Posterior vena cava (tissue), 2 donors: Measurements from ENCODE around the gene RAB5B. TPM values are rescaled to one million over a fixed set of nuclear protein-coding genes. Genes with fewer than 3 reads are reported as not detected.
"Not testable (repeated sequence)": the region's sequence is repeated elsewhere in the genome, so short reads cannot be mapped to it uniquely, and the experiment has no call there.

Source experiments
- DNase-seq: peaks from one replicate; pipeline ENCODE4 v3.0.0-alpha.2; 2020; ENCODE audit warnings: low spot score
- intact Hi-C, 2 donors: fragments of 100-400 bp; cut with DNase I; formaldehyde crosslinking; loops; one replicate each; pipeline versions ENCODE4 v1.14.1 to v1.14.2; 2022 to 2023
- total RNA-seq, 2 donors: library from RNA; stranded (reverse); fragmentation: NEBNext Ultra II Directional; extraction: Animal tissue kit (Norgen Biotek cat#: 25700); gene quantifications; one replicate each; pipeline ENCODE4 v1.2.1, GENCODE V29; 2021
- donor health status: DM: yes; HTN: yes; CAD: no.
- donor health status: DM: yes; HTN: yes; CAD: no.

Gene RAB5B
- total RNA-seq, 2 donors from 2014 or later, result 108 to 109 TPM

GRCh38 chr12:56001487-56002100 is 27.7 kb downstream of the RAB5B start:
- no peak for DNase-seq
- intact Hi-C loops, result no loop called here

GRCh38 chr12:56003376-56003775 is 29.5 kb downstream of the RAB5B start:
- intact Hi-C loops, DNase-seq: not testable (repeated sequence)

GRCh38 chr12:56004211-56004610 is 30.3 kb downstream of the RAB5B start:
- no peak for DNase-seq
- intact Hi-C loops, result no loop called here

- intact Hi-C loops, result no loop called here
- no peak for DNase-seq
These were observed 34.0 kb downstream of the RAB5B start for GRCh38 chr12:56007564-56008559.

GRCh38 chr12:56010111-56010570 is 36.3 kb downstream of the RAB5B start:
- intact Hi-C loops, result no loop called here
- DNase-seq, result no peak

GRCh38 chr12:56011509-56012090 is 37.7 kb downstream of the RAB5B start:
- DNase-seq, result no peak
- intact Hi-C loops, result no loop called here

- intact Hi-C loops, result no loop called here
- no peak for DNase-seq
These were observed 39.6 kb downstream of the RAB5B start for GRCh38 chr12:56013482-56013881.

- intact Hi-C loops, result no loop called here
- DNase-seq, result no peak
These were observed 40.3 kb downstream of the RAB5B start for GRCh38 chr12:56014205-56014604.

GRCh38 chr12:56017181-56017580 is 43.3 kb downstream of the RAB5B start:
- intact Hi-C loops, result no loop called here

GRCh38 chr12:56018356-56018755 is 44.5 kb downstream of the RAB5B start:
- no peak for DNase-seq
- intact Hi-C loops, result no loop called here

More at GRCh38 chr12:56017181-56017580, 43.3 kb downstream of the RAB5B start:
- DNase-seq, result no peak

GRCh38 chr12:56020423-56021184 is 46.7 kb downstream of the RAB5B start, which contains the start of gene IKZF4:
TSS of gene IKZF4 (plus strand) at chr12:56021043. CDS start at chr12:56021494, 451 bp downstream.
- intact Hi-C loops, result loop anchor here in 1 of 2 donors (10.0 kb wide), 1 partner anchor 266 kb away; no protein-coding TSS in a partner anchor
- DNase-seq, result no peak

GRCh38 chr12:56021889-56022497 is 48.1 kb downstream of the RAB5B start:
- DNase-seq, result no peak
- intact Hi-C loops, result loop anchor here in 1 of 2 donors (10.0 kb wide), 1 partner anchor 267 kb away; no protein-coding TSS in a partner anchor

GRCh38 chr12:56028511-56029165 is 54.8 kb downstream of the RAB5B start:
- intact Hi-C loops, result loop anchor here in 1 of 2 donors (10.0 kb wide), 1 partner anchor 274 kb away; no protein-coding TSS in a partner anchor
- no peak for DNase-seq

GRCh38 chr12:56029166-56029519 is 55.3 kb downstream of the RAB5B start:
- DNase-seq, result no peak
- intact Hi-C loops, result loop anchor here in 1 of 2 donors (10.0 kb wide), 1 partner anchor 274 kb away; no protein-coding TSS in a partner anchor

GRCh38 chr12:56029666-56030293 is 55.9 kb downstream of the RAB5B start:
- intact Hi-C loops, result loop anchor here in 1 of 2 donors (10.0 kb wide), 2 partner anchors 45 to 275 kb away; no protein-coding TSS in a partner anchor
- no peak for DNase-seq

GRCh38 chr12:56031987-56032386 is 58.1 kb downstream of the RAB5B start:
- DNase-seq, result no peak
- intact Hi-C loops, result loop anchor here in 1 of 2 donors (10.0 kb wide), 1 partner anchor 47 kb away; no protein-coding TSS in a partner anchor
